ENCODE results near the gene VPS29.
"Not testable (repeated sequence)": the region's sequence is repeated elsewhere in the genome, so short reads cannot be mapped to it uniquely, and the experiment has no call there.

Gene VPS29

GRCh38 chr12:110501752-110502738 is at the start of gene VPS29, which contains the start of gene RAD9B:
VPS29 (minus strand) TSS chr12:110502111; CDS start chr12:110502051, 60 bp downstream.
RAD9B (plus strand) TSS chr12:110502331; CDS start chr12:110502338, 7 bp downstream.
- DNase-seq = peak; percentile 96

DNA sequence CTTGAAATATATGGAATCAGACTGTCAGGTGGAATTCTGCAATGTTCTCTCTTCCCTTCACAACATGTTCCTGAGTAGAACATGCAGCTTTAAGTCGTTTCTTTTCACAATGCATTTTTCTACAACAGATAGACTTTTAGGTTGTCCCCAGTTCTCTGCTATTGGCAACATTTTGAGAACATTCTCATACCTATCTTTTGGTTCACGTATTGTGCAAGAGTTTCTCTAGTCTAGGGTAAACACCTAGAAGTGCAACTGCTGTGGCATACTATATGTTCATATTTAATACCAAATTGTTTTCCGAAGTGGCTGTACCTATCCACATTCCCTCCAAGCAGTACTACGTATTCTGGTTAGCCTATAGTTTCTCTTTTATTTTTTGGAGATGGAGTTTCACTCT is 49.1 kb upstream of the VPS29 start:
- no peak for DNase-seq

DNA sequence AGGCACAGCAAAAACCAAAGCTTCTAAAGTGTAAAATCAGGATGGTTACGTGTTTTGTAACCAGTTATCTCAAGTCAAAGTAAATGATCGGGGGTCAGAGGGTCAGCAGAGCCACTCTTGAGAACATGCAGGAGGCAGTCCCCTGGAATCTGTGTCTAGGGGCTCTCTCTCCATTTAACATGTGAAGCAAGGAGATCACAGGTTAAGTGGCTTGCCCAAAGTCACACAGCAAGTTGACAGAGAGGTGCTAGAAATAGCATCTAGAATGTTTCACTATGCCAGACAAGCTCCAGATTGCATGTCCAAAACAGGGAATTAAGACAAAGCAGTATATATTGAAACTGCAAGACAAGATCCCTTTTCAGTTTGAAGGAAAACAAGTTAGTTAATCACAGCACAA is 47.8 kb upstream of the VPS29 start:
- no peak for DNase-seq

- no peak for DNase-seq
These were observed 46.8 kb upstream of the VPS29 start for GRCh38 chr12:110548678-110549077.

DNA sequence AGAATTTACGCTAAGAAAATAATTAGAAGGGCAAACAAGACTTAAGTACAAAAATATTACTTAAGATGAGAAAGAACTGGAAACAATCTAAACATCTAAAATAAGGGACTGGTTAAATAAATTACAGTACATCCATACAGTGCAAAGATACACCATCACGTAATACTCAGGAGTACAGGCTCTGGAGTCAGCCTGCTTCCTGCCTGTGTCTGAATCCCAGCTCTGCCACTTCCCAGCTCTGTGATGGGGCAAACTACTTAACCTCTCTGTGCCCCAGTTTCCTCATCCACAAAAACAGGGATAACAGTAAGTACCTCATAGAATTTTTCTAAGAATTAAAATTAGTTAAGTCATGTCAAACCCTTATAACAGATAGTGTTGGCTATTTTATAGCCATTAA is 45.2 kb upstream of the VPS29 start:
- no peak for DNase-seq

GRCh38 chr12:110546339-110546738 is 44.4 kb upstream of the VPS29 start:
- DNase-seq = no peak

- no peak for DNase-seq
These were observed 43.9 kb upstream of the VPS29 start for GRCh38 chr12:110545812-110546211.

GRCh38 chr12:110545259-110545658 is 43.3 kb upstream of the VPS29 start:
- not testable (repeated sequence) for DNase-seq

- no peak for DNase-seq
These were observed 42.1 kb upstream of the VPS29 start for GRCh38 chr12:110543965-110544364.

DNA sequence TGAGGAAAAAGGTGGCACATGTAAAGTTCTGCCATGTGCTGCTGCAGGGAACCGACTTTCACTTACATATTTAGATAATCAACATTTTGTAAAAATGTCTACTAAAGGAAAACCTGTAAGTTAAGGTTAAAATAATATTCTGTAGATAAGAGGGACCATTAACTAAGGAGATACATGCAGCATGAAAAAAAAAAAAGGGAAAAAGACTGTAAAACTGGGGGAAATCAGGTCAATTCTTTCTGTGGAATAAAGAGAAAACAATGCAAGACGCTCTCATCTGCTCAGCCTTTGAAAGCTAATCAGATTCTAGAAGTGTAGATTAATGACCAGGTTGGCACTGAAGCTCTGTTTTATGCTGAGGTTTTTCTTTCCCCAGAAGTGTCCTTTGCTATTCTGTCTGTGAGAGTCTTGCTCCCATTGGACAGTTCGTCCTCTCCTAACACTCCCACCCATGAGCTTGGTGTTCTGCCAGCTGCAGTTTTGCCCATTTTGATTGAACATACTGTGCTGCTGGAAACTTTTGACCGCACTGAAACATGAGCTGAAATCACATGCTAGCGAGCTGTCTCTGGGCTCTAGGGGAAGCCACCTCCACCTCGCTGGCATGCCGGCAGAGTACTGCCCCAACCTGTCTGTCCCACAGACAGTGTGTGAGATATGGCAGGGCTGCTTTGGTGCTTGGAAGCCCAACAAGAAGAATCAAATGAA is 41.5 kb upstream of the VPS29 start:
- DNase-seq = no peak

- DNase-seq = no peak
These were observed 38.1 kb upstream of the VPS29 start for GRCh38 chr12:110540048-110540447.

- DNase-seq = no peak
These were observed 37.1 kb upstream of the VPS29 start for GRCh38 chr12:110538869-110539622.

DNA sequence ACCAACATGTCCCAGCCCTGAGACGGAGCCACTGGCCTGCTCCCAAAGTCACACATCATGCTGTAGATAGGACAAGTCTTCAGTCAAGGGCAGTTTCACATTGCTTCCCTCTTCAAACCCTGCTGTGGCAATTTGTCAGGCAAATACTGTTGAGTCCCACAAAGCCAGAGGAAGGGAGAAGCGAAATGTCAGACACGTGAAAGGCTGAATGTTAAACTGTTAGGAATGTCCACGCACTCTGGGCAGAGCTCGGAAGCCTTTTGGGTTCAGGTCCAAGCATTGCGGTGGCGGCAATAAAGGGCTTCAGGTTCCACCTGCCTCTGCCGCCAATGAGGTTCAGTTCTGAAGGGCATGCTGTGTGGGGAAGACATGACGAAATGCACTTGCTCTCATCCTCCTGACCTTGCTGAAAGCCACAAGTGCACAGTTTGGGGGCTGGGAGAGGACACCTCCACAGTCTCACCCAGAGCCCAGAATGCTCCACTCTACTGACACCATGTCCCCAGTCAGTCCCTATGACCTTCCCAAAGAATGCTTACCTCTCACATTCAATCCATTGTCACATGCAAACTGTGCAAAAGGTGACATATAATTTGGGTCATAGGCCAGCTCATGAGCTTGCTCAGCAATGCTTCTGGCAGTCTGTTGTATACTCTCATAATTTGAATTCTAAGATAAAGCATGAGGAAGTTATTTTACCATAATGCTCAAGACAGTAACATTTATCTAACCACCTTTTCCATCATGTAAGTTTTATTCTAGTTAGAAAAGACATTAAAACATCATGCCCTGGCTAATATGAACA is 35.9 kb upstream of the VPS29 start:
- DNase-seq = no peak

- DNase-seq = no peak
These were observed 35.1 kb upstream of the VPS29 start for GRCh38 chr12:110536834-110537604.

GRCh38 chr12:110534811-110535210 is 32.9 kb upstream of the VPS29 start:
- DNase-seq = no peak

DNA sequence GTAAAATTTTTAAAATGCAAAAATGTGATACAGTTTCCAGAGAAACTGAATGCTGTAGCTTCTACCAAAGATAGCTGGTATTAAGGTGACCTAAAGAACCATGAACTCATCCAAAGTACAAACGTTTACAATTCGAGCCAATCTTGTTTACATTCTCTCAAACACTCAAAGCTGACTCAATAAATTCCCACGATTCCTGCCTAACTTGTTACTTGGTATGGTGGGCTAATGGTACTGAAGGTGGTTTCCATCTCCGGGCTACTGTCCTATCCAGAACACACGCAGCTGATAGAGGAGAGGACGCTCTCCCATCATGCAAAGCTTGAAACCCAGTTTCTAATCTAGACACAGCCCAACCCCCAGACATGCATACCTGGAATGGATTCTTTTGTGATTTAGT is 31.7 kb upstream of the VPS29 start:
- DNase-seq = no peak

- no peak for DNase-seq
These were observed 30.7 kb upstream of the VPS29 start for GRCh38 chr12:110532644-110533043.

DNA sequence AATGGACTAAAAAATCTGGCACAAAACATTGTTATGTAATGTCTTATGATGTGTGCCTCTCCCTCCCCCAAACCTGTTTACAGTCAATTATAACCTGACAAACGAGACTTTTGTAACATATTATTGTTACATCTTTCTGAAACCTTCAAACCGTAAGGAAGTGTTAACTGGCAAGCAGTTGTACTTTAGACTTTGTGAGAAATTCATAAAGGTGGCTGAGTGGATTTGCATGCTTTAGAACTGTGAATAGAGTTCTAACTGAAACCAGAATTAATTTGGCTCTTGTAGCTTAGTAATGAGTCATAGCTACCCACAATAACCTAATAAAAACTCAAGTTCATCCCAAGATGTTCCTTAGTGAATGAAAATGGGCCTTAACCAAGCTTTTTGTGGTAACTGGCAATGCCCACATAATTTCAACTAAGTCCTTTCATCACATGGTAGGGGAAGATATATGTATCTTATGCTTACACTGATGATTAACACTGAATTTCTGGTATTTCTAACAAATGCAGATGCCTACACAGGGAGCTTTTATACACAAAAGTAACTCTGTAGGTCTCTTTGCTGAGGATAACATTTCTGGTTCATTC is 29.9 kb upstream of the VPS29 start:
- no peak for DNase-seq

DNA sequence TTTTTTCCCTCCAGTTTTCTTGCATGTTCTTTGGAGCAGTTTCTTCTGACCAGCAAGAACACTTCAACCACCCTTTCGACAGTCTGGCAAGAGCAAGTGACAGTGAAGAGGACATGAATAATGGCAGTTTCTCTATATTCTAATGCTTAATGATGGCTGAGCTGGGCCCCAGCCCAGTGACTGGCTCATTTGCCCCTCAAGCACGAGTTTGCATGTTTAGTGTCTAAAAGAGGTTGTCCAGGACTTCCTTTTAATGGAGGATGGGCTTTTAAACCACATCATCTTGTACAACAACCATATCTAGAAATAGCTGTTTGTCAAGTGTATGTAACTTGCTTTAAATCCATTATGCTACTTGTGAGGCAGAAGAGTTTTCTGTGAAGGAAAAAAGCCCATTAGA is 28.6 kb upstream of the VPS29 start:
- DNase-seq = no peak

DNA sequence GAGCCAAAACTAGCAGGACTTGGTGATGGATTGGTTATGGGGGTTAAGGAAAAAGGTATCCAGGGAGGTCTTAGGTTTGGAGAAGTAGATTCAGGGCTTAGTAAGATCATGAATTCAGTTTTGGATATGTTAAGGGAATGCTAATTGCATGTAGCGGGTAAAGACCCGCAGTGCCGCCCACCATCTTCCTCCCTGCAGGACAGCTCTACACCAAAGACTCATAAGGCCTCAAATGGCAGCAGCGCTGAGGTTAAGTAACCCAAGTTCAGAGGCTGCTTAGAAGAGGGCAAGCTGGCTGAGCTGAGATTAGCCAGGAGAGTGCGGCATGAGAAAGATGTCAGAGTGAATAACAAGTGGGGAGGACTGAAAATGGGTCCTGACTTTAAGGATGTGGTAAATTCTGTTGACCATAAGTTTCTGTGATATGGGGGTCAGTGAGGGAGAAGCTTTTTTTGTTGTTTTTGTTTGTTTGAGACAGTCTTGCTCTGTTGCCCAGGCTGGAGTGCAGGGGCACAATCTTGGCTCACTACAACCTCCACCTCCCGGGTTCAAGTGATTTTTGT is 26.4 kb upstream of the VPS29 start:
- no peak for DNase-seq

Data from GF-D8 (cell line).